Measurements from ENCODE around the gene OR2H2.

The OR2H2 gene

GRCh38 chr6:29627755-29628418, 43.0 kb downstream of the OR2H2 start:
- peak; percentile 84 to 95 for DNase-seq (ENCODE audit: low read depth in 2 of 2)
- H3K4me3 ChIP-seq (replicated peaks in 1 of 2; ENCODE audit: low read depth in 2 of 2, low read length in 2 of 2): peak overlapping the region; percentile 66 to 88
- TF ChIP-seq CTCF (IDR thresholded peaks at IDR 0.05; ENCODE audit: low read depth, low read length): no peak

- peak overlapping the region; percentile 66 to 88 for H3K4me3 ChIP-seq (replicated peaks in 1 of 2; ENCODE audit: low read depth in 2 of 2, low read length in 2 of 2)
Observed at GRCh38 chr6:29628419-29629281, 43.7 kb downstream of the OR2H2 start.

GRCh38 chr6:29629571-29629970, 44.6 kb downstream of the OR2H2 start:
- DNase-seq (ENCODE audit: low read depth in 2 of 2): peak in 1 of 2 donors; percentile 55
- TF ChIP-seq CTCF (IDR thresholded peaks at IDR 0.05; ENCODE audit: low read depth, low read length): no peak
- H3K4me3 ChIP-seq (replicated peaks in 1 of 2; ENCODE audit: low read depth in 2 of 2, low read length in 2 of 2): no peak overlapping the region

More at GRCh38 chr6:29628419-29629281, 43.7 kb downstream of the OR2H2 start:
- TF ChIP-seq CTCF (IDR thresholded peaks at IDR 0.05; ENCODE audit: low read depth, low read length): peak; percentile 92
- DNase-seq (ENCODE audit: low read depth in 2 of 2): peak; percentile 73 to 80

GRCh38 chr6:29630315-29630714, 45.4 kb downstream of the OR2H2 start:
- no peak overlapping the region for H3K4me3 ChIP-seq (replicated peaks in 1 of 2; ENCODE audit: low read depth in 2 of 2, low read length in 2 of 2)
- no peak for DNase-seq (ENCODE audit: low read depth in 2 of 2)
- no peak for TF ChIP-seq CTCF (IDR thresholded peaks at IDR 0.05; ENCODE audit: low read depth, low read length)

GRCh38 chr6:29631209-29631810, 46.4 kb downstream of the OR2H2 start:
- peak in 1 of 2 donors; percentile 8 for DNase-seq (ENCODE audit: low read depth in 2 of 2)
- no peak for TF ChIP-seq CTCF (IDR thresholded peaks at IDR 0.05; ENCODE audit: low read depth, low read length)
- H3K4me3 ChIP-seq (replicated peaks in 1 of 2; ENCODE audit: low read depth in 2 of 2, low read length in 2 of 2): peak overlapping the region; percentile 15 to 18

- peak; percentile 51 to 78 for DNase-seq (ENCODE audit: low read depth in 2 of 2)
- H3K4me3 ChIP-seq (replicated peaks in 1 of 2; ENCODE audit: low read depth in 2 of 2, low read length in 2 of 2): peak overlapping the region; percentile 63 to 69
- no peak for TF ChIP-seq CTCF (IDR thresholded peaks at IDR 0.05; ENCODE audit: low read depth, low read length)
Observed at GRCh38 chr6:29631860-29632731, 47.2 kb downstream of the OR2H2 start.

Data from cardiac fibroblast (primary cell).